IPS-NIHi7 (cell line): ENCODE measurements around the gene ITGB5.
"Not testable (repeated sequence)": the region's sequence is repeated elsewhere in the genome, so short reads cannot be mapped to it uniquely, and the experiment has no call there.

Source experiments
- DNase-seq: peaks from one replicate; pipeline ENCODE4 v3.0.0; 2012; ENCODE audit warnings: mixed read lengths; ENCODE audit errors: extremely low spot score

The ITGB5 gene

DNA sequence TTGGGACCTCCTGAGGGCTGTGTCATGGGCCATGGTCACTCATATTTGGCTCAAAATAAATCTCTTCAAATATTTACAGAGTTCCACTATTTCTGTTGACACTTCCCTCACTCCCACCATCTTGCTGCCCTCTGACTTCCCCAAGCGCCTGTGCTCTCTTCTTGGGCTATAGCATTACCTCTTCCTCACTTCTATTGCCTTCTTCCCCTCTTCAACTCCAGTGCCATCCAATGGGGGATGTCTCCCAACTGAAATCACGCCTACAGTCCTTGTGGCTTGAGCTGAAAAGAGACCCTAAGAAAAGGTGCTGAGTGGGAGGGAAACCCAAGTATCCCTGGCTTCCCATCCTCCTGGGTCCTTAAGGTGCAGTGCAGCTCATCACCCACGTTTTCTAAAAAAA, 135.1 kb downstream of the ITGB5 start:
- no peak for DNase-seq

DNA sequence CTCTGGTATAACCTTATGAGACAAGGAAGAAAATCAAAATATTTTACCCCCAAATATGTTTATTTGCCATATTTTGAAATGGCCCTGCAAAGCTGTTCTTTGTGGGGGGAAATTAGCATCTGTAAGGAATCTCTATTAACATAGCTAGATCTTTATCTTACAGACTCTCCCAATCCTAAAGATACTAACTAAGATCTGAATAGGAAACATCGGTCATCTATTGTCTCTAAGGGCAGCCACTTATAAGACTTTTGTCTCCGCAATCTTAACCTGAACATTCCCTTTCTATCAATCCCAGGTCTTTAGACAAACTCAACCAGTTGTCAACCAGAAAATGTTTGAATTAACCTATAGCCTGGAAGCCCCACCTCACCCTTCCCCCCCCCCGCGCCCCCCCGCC, 135.7 kb downstream of the ITGB5 start:
- DNase-seq, result no peak

DNA sequence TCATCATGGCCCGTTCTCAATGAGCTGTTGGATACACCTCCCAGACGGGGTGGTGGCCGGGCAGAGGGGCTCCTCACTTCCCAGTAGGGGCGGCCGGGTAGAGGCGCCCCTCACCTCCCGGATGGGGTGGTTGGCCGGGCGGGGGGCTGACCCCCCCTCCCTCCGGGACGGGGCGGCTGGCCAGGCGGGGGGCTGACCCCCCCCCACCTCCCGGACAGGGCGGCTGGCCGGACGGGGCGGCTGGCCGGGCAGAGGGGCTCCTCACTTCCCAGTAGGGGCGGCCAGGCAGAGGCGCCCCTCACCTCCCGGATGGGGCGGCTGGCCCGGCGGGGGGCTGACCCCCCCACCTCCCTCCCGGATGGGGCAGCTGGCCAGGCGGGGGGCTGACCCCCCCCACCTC, 137.3 kb downstream of the ITGB5 start:
- DNase-seq, result not testable (repeated sequence)

DNA sequence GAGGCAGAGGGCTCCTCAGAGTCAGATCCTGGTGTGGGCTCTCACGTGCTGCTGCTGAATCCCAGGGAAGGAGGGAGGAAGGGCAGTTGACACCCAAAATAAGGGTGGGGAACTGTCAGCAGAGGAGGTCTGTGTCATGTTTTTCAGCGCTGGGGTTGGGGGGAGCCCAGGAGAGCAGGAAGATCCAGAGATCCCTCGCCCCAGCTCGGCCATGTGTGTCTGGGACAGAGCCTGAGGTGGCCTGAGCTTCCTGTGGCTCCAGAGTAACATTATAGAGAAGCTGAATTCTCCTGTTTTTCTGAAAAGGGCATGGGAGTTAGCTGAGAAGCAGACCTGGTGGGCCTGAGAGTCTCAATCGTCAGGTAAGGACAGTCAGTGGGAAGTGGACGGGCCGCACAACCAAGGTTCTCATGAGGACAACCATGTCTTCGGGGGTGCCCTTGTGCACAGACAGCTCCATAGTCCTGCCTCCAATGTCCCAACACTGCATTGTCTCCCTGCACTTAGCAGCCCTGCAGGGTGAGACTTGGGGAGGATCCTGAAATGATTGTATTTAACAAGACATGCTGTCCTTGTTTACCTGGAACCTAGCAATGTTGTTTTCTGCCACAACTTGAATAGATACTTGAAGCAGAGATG, 138.5 kb downstream of the ITGB5 start:
- no peak for DNase-seq

DNA sequence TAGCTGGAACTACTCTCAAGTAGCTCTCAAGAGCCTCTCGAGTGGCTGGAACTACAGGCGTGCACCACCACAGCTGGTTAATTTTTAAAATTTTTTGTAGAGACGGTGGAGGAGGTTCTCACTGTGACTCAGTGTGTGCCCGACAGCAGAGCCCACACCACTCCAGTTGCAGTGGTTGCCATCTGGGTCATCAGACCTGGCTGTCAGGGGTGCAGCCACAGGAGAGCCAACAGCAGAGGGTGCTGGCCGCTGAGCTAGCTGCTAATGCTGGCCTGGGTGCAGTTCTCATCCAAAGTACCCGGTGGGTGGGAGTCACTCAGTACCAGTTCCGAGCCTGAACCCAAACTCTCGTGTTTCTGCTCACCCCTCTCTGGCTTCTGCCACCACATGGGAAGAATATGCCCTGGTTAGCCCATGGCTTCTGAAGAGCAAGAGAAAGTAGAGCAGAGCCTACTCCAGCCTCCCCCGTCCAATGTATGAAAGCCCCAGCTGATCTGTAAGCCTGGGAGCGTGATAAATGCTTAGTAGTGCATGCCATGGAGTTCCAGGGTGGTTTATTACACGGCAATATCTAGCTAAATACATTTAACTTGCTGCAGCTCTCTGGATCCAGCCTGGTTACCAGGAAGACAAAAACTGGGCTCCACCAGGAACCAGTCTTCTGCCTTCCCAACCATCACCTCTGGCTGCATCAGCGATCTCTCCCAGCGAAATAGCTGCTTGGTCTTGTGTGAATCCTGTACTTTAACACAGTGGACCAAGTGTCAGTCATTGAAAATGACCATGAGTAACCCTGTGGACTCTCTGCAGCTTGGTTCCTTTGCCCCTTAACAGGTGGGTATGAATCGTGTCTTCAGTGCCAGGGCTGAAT, 139.8 kb downstream of the ITGB5 start:
- no peak for DNase-seq

DNA sequence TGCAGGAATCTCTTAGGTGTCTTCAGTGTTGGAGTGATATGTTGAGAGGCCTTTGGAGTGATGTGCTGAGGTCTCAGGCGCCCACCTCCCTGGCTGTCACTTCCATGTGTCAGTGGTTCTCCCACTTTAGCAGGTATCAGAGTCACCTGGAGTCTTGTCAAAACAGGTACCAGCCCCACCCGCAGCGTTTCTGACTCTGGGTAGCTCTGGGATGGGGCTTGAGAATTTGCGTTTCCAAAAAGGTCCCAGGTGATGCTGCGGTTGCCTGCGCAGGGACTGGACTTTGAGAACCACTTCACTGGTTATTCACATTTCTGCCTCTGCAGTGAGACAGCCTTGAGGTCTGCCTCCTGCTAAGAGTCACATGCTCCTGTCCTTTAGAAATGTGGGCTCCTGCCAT, 141.4 kb downstream of the ITGB5 start:
- DNase-seq, result no peak

DNA sequence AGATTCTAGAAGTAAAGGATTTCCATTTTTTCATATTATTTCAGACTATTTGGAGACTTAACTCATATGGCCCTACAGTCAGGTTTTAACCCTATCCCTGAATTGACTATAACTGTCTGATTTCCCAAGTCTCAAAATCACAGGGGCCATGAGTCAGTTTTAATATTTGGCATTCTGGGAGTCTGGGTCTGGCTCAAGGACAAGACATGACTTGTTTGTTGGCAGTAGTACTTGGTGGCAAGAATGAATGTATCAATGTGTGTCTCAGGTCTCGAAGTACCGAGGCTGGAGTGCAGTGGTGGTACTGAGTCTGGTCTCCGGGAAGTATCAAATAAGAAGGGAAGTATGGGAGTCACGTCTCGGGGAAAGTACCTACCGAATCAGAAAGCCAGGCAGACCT, 146.1 kb downstream of the ITGB5 start:
- DNase-seq, result no peak

DNA sequence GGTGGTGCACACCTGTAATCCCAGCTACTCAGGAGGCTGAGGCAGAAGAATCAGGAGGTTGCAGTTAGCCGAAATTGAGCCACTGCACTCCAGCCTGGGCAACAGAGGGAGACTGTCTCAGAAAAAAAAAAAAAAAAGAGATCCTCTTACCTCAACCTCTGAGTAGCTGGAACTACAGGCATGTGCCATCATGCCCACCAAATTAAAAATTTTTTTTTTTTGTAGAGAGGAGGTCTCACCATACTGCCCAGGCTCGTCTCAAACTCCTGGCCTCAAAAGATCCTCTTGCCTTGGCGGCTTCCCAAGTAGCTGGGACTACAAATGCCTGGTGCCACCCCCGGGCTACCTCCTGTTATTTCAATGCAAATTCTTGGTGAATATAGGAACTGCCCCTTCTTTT, 155.4 kb downstream of the ITGB5 start:
- DNase-seq, result no peak

DNA sequence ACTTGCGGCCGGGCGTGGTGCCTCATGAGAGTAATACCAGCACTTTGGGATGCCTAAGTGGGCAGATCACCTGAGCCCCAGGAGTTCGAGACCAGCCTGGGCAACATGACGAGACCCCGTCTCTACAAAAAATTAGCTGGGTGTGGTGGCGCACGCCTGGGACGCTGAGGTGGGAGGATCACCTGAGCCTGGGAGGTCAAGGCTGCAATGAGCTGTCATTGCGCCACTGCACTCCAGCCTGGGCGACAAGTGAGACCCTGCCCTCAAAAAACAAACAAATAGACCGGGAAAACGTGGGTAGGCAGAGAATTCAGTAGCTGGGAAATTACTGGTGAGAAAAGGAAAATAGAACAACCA, 156.2 kb downstream of the ITGB5 start:
- DNase-seq, result no peak

DNA sequence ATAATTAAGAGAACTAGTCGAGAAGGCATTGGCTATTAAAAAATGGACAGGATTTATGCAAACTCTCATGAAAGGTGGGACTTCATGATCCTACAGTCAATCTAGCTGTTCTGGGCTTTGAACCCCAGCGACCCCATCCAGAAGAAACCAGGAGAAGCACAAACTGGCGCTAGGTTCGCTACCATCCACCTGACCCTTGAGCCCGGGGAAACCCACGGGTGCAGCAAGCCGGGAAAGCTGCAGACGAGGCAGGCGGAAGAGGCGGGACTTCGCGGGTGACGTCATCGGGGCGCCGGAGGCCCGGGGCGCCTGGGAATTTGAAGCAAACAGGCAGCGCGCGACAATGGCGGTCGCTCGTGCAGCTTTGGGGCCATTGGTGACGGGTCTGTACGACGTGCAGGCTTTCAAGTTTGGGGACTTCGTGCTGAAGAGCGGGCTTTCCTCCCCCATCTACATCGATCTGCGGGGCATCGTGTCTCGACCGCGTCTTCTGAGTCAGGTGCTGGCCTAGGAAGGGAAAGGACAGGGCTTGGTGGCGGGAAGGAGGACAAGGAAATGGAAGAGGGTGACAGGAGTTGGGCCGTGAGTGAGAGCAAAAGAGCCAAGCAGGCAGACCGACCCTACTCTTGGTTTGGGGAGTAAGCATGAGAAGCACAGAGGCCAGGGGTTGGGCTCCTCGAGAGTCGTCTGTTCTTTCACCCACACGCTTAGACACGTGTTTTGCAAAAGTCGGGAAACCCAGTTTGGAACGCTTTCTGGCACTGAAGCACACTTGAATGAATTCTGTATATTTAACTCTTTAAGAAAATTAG, 156.8 kb downstream of the ITGB5 start, which contains the start of gene UMPS:
Gene UMPS, plus strand, starts transcription at position 324 of the 812 bp plus-strand sequence. Its CDS starts 20 bp downstream, at position 344.
- peak; percentile 94 for DNase-seq

DNA sequence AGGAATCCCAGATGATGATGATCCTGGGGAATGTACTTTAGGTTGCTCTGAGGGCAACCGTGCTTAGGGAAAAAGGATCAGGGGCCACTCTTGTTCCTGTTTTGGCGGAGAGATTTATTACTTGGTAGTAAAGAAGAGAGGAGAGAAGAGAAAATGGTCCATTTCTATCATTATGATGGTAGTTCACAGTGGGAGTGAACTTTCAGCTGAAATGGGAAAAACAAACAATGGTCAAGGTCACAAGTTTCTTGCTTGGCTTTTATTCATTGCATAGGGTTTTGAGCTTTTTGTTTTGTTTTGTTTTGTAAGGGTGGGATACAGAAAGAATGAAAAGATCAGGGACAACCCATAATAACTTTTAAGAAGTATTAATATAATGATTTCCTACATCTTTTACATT, 164.6 kb downstream of the ITGB5 start:
- DNase-seq, result no peak

DNA sequence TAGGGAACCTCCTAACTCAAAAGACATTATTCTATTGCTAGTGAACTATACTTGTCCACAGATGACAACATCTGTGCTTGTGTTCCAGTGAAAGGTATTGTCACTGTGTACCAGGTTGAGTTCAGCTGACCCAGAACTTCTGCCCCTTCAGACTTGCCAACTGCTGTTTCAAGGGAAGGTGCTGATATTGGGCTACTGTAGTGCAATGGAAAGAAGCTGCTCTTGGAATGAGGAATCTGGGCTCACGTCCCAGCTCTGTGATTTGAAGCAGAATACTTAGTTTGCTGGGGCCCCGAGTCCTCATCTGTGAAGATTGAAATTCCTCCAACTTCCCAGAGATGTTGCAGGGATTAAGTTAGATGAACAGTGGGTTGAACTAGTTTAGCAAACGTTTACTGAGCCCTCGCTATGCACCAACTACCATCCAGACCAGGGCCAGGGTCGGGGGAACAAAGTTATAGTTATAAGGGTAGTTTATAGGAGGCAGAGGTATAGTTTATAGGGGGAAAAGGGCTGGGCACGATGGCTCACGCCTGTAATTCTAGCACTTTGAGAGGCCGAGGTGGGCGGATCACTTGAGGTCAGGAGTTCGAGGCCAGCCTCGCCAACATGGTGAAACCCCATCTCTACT, 172.8 kb downstream of the ITGB5 start:
- DNase-seq, result no peak
